GM13976 (cell line): ENCODE data around the gene ZNF598.

Experiments used
- DNase-seq: peaks from one replicate; pipeline ENCODE4 v3.0.0; 2012; ENCODE audit warnings: low spot score
- in situ Hi-C: fragments of 300-500 bp; cut with MboI; formaldehyde crosslinking; loops from one replicate; pipeline ENCODE4 v1.12.0; 2022; ENCODE audit warnings: low sequenced_read_pairs, mixed read lengths, inconsistent platforms; ENCODE audit not compliant: unreplicated experiment
- TF ChIP-seq, protein P1 (sequence below): IDR thresholded peaks from 2 replicates; pipeline ENCODE4 v1.5.1; 2012; ENCODE audit warnings: borderline replicate concordance, mild to moderate bottlenecking; ENCODE audit not compliant: insufficient read depth; ENCODE audit errors: extremely low read depth, missing control alignments, control extremely low read depth

The ZNF598 gene

GRCh38 chr16:2054543-2055245 lies 45.1 kb upstream of the ZNF598 start:
- DNase-seq, result no peak
- in situ Hi-C loops, result no loop called here
- TF ChIP-seq, protein P1, sequence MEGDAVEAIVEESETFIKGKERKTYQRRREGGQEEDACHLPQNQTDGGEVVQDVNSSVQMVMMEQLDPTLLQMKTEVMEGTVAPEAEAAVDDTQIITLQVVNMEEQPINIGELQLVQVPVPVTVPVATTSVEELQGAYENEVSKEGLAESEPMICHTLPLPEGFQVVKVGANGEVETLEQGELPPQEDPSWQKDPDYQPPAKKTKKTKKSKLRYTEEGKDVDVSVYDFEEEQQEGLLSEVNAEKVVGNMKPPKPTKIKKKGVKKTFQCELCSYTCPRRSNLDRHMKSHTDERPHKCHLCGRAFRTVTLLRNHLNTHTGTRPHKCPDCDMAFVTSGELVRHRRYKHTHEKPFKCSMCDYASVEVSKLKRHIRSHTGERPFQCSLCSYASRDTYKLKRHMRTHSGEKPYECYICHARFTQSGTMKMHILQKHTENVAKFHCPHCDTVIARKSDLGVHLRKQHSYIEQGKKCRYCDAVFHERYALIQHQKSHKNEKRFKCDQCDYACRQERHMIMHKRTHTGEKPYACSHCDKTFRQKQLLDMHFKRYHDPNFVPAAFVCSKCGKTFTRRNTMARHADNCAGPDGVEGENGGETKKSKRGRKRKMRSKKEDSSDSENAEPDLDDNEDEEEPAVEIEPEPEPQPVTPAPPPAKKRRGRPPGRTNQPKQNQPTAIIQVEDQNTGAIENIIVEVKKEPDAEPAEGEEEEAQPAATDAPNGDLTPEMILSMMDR, result no peak

DNA sequence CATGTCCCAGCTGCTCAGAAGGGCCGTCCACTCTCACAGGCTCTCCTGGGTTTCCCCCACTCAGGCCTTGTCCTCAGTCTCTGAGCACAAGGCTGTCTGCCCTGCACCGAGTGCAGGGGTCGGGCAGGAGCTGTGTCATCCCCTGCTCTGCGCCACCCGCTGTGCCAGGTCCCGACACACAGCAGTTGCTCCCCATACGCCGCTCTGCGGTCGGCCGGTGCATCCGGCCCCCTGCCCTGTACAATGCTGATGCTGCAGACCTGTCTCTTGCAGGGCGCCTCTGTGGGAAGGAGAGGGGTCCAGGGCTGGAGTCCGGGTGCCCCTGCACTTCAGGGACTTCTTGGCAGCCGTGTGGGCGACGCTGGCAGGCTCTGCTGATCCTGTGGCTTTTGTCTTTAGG lies 44.3 kb upstream of the ZNF598 start:
- DNase-seq, result no peak
- TF ChIP-seq, protein P1, result no peak
- in situ Hi-C loops, result no loop called here

DNA sequence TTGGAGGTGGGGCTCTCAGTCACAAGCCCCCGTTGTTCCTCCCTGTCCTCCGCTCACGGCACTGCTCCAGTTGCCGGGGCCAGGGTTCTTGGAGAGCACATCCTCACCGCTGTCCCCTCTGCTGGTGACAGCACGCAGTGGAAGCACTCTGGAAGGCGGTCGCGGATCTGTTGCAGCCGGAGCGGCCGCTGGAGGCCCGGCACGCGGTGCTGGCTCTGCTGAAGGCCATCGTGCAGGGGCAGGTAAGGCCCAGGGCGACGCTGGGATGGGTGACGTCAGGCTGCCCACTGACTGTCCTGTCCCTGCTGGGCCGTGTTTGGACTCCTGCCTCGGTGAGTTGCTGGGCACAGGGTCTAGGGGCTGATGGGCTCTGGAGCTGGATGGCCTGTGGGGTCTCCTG lies 43.6 kb upstream of the ZNF598 start:
- TF ChIP-seq, protein P1, result no peak
- DNase-seq, result no peak
- in situ Hi-C loops, result no loop called here

- TF ChIP-seq, protein P1, result no peak
- in situ Hi-C loops, result no loop called here
- no peak for DNase-seq
Measured at GRCh38 chr16:2048116-2048543, 38.5 kb upstream of the ZNF598 start.

DNA sequence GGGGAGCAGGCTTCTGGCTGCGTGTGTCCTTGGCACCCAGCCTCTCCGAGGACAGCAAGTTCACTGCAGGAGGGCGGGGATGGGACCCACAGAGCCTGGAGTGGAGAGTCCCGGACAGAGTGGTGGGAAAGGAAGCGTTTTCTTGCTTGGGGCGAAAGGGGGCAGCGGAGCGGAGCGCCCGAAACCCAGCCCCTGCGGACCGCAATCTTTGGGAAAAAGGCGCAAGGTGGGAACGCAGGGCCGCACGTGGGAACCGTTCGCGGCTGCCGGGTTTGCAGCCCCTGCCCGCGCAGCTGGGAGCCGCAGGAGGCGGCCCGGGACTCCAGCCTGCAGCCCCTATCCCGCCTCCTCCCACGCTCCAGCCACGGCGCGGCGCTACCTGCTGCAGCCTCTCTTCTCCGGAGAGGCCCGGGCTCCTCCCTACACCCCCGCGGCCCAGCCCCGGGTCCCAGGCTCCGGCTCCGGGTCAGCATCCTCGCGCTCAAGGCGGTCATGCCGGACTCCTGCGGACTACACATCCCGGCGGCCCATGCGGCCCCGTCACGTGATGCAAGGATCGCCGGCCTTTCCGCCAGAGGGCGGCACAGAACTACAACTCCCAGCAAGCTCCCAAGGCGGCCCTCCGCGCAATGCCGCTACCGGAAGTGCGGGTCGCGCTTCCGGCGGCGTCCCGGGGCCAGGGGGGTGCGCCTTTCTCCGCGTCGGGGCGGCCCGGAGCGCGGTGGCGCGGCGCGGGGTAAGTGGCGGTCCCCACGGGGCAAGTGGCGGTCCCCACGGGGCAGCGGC lies 37.9 kb upstream of the ZNF598 start, which contains the start of the genes NTHL1 and TSC2:
Gene NTHL1, minus strand, starts transcription at position 505 of the 786 bp plus-strand sequence. Its CDS starts 11 bp downstream, at position 494.
Gene TSC2, plus strand, starts transcription at position 656 of the 786 bp plus-strand sequence. CDS start 631 bp downstream, outside the sequence.
- TF ChIP-seq, protein P1, result peak; percentile 9
- DNase-seq, result peak; percentile 99
- in situ Hi-C loops, result no loop called here

GRCh38 chr16:2046893-2047329 lies 37.3 kb upstream of the ZNF598 start:
- DNase-seq, result no peak
- in situ Hi-C loops, result no loop called here

More at GRCh38 chr16:2046893-2047329, 37.3 kb upstream of the ZNF598 start:
- TF ChIP-seq, protein P1, result no peak
